GM10847 (cell line): ENCODE data around the gene MVD.

Experiments
- POLR2A ChIP-seq: IDR thresholded peaks from 2 replicates; pipeline ENCODE4 v1.6.1; 2011; ENCODE audit not compliant: insufficient read length; ENCODE audit errors: extremely low read depth

The MVD gene

GRCh38 chr16:88662843-88663606 is at the start of gene MVD:
MVD (minus strand) TSS chr16:88663091; CDS start chr16:88663080, 11 bp downstream.
- peak; percentile 87 for TF ChIP-seq POLR2A

GRCh38 chr16:88712362-88712979 is 49.6 kb upstream of the MVD start:
- TF ChIP-seq POLR2A = no peak

GRCh38 chr16:88711750-88712340 is 49.0 kb upstream of the MVD start:
- TF ChIP-seq POLR2A = no peak

GRCh38 chr16:88710556-88710955 is 47.7 kb upstream of the MVD start:
- TF ChIP-seq POLR2A = no peak

- no peak for TF ChIP-seq POLR2A
These were observed 44.3 kb upstream of the MVD start for GRCh38 chr16:88706965-88707826.

- TF ChIP-seq POLR2A = peak; percentile 50
These were observed 43.5 kb upstream of the MVD start, which contains the start of the genes CTU2 and RNF166 for GRCh38 chr16:88706229-88706964. CTU2 (plus strand) TSS chr16:88706503; CDS start chr16:88706531, 28 bp downstream. RNF166 (minus strand) TSS chr16:88706408; CDS start chr16:88706325, 83 bp downstream.

GRCh38 chr16:88705801-88706228 is 42.9 kb upstream of the MVD start:
- TF ChIP-seq POLR2A = no peak

- no peak for TF ChIP-seq POLR2A
These were observed 42.3 kb upstream of the MVD start for GRCh38 chr16:88705076-88705684.

- no peak for TF ChIP-seq POLR2A
These were observed 40.8 kb upstream of the MVD start for GRCh38 chr16:88703486-88704309.

GRCh38 chr16:88702371-88703210 is 39.7 kb upstream of the MVD start:
- TF ChIP-seq POLR2A = no peak

- no peak for TF ChIP-seq POLR2A
These were observed 38.9 kb upstream of the MVD start for GRCh38 chr16:88701581-88702370.
